Endothelial cell of umbilical vein (primary cell): ENCODE results near the gene RIC8B. TPM values are rescaled to one million over a fixed set of nuclear protein-coding genes. Genes with fewer than 3 reads are reported as not detected.

Experiments used
- BruUV-seq: library from RNA; stranded (reverse); fragments of 400-500 nt; replicated peaks from 2 replicates; lab custom pipeline; 2021; lab: Mats Ljungman, UMichigan
- CTCF ChIA-PET: fragments of 300-600, 350-600 bp; sonication (Branson Sonifier 250); formaldehyde crosslinking; loops from one replicate; lab custom pipeline; 2021; ENCODE audit warnings: antibody characterized with exemption, inconsistent platforms; lab: Charles Lee
- POLR2A ChIA-PET: fragments of 300-600, 350-600 bp; sonication (Branson Sonifier 250); formaldehyde crosslinking; loops from one replicate; lab custom pipeline; 2021; ENCODE audit warnings: antibody characterized with exemption, inconsistent platforms; lab: Charles Lee
- DNase-seq: peaks from one replicate; pipeline ENCODE4 v3.0.0-alpha.2; 2011; ENCODE audit warnings: low read depth, low spot score
- FAIRE-seq: peaks from 2 replicates; lab custom pipeline; 2011; peaks lifted over from hg19 to GRCh38; lab: Jason Lieb, UNC
- H2AFZ ChIP-seq: 2 replicates; pipeline ENCODE4 v1.6.0; 2012; ENCODE audit warnings: low read depth, low read length, control low read depth, inconsistent platforms
- H3K27ac ChIP-seq: 2 replicates; pipeline ENCODE4 v1.5.1; 2011; ENCODE audit warnings: low read depth, mild to moderate bottlenecking, control low read depth, low read length, moderate library complexity; ENCODE audit not compliant: insufficient read depth
- H3K27me3 ChIP-seq, 2 experiments: 2 replicates each; pipeline versions ENCODE4 v1.6.0 to v1.6.1; 2011; ENCODE audit warnings: low read length in 2 of 2, mixed read lengths in 1 of 2; ENCODE audit not compliant: control insufficient read depth in 2 of 2, insufficient read depth in 2 of 2
- H3K36me3 ChIP-seq, 2 experiments: 2 replicates in 1 of 2; 3 replicates in 1 of 2; pipeline ENCODE4 v1.5.1; 2011; ENCODE audit warnings: low read length in 2 of 2, mild to moderate bottlenecking in 1 of 2, moderate library complexity in 1 of 2; ENCODE audit not compliant: control insufficient read depth in 2 of 2, insufficient read depth in 2 of 2; ENCODE audit errors: extremely low read depth in 1 of 2
- H3K4me1 ChIP-seq: 3 replicates; pipeline ENCODE4 v1.5.1; 2011; ENCODE audit warnings: mild to moderate bottlenecking, low read length; ENCODE audit not compliant: control insufficient read depth, insufficient read depth; ENCODE audit errors: extremely low read depth
- H3K4me2 ChIP-seq: 2 replicates; pipeline ENCODE4 v1.6.1; 2011; ENCODE audit warnings: low read length, control low read depth, mixed read lengths; ENCODE audit not compliant: insufficient read depth
- H3K4me3 ChIP-seq, 3 experiments: fragments of 200-600 bp in 1 of 3; sonication (generic), shearing (Covaris generic) in 1 of 3; replicated peaks in 1 of 3; 2 replicates each; pipeline ENCODE4 v1.5.1; 2011 to 2016; ENCODE audit warnings: control low read depth in 3 of 3, low read length in 3 of 3, mild to moderate bottlenecking in 2 of 3, inconsistent platforms in 1 of 3, low read depth in 1 of 3, moderate library complexity in 1 of 3; ENCODE audit not compliant: insufficient read depth in 1 of 3
- H3K79me2 ChIP-seq: 2 replicates; pipeline ENCODE4 v1.6.0; 2012; ENCODE audit warnings: low read length, inconsistent platforms; ENCODE audit not compliant: control insufficient read depth, insufficient read depth
- H3K9ac ChIP-seq: replicated peaks from 2 replicates; pipeline ENCODE3; 2011; ENCODE audit warnings: low read length, control low read depth; ENCODE audit not compliant: insufficient read depth; ENCODE audit errors: extremely low read depth
- H3K9me1 ChIP-seq: replicated peaks from 3 replicates; pipeline ENCODE4 v1.6.0; 2011; ENCODE audit warnings: mild to moderate bottlenecking, low read length; ENCODE audit not compliant: control insufficient read depth, insufficient read depth; ENCODE audit errors: extremely low read depth
- H3K9me3 ChIP-seq: replicated peaks from 2 replicates; pipeline ENCODE4 v1.5.1; 2012; ENCODE audit warnings: low read length, inconsistent platforms; ENCODE audit not compliant: control insufficient read depth, insufficient read depth
- H4K20me1 ChIP-seq: replicated peaks from 2 replicates; pipeline ENCODE3; 2011; ENCODE audit warnings: mild to moderate bottlenecking, low read length; ENCODE audit not compliant: control insufficient read depth, insufficient read depth; ENCODE audit errors: extremely low read depth
- EZH2 ChIP-seq: IDR thresholded peaks from 2 replicates; pipeline ENCODE4 v1.6.1; 2012; ENCODE audit warnings: borderline replicate concordance, low read depth, mild to moderate bottlenecking, moderate library complexity, low read length, inconsistent platforms; ENCODE audit not compliant: severe bottlenecking
- FOS ChIP-seq: IDR thresholded peaks from 2 replicates; pipeline ENCODE4 v1.6.1; 2011; ENCODE audit warnings: mild to moderate bottlenecking, low read length, moderate library complexity, borderline replicate concordance; ENCODE audit not compliant: insufficient read depth
- GATA2 ChIP-seq: IDR thresholded peaks from 2 replicates; pipeline ENCODE4 v1.7.0; 2011; ENCODE audit warnings: low read depth, mild to moderate bottlenecking, moderate library complexity, mixed read lengths, low read length; ENCODE audit not compliant: insufficient read length, insufficient read depth
- JUN ChIP-seq: IDR thresholded peaks from 2 replicates; pipeline ENCODE4 v1.6.1; 2011; ENCODE audit warnings: borderline replicate concordance, low read depth; ENCODE audit not compliant: insufficient read length, insufficient read depth
- MYC ChIP-seq: IDR thresholded peaks from one replicate; pipeline ENCODE4 v1.6.1; 2011; ENCODE audit warnings: mild to moderate bottlenecking, low read depth, low read length
- POLR2A ChIP-seq: IDR thresholded peaks from 2 replicates; pipeline ENCODE4 v1.6.1; 2012; ENCODE audit warnings: low read depth, mild to moderate bottlenecking, control low read depth, low read length
- POLR2AphosphoS5 ChIP-seq: IDR thresholded peaks from 2 replicates; pipeline ENCODE4 v1.6.1; 2012; ENCODE audit warnings: low read depth, mild to moderate bottlenecking, control low read depth, low read length, moderate library complexity; ENCODE audit not compliant: insufficient read depth
- dilution Hi-C: fragments of 300-500 bp; cut with MboI; formaldehyde crosslinking; loops from one replicate; pipeline ENCODE4 v1.15.0; 2019; ENCODE audit warnings: low sequenced_read_pairs; ENCODE audit not compliant: extremely low pct_ligation_motif_present
- intact Hi-C: fragments of 100-400 bp; cut with micrococcal nuclease; formaldehyde crosslinking; loops from one replicate; pipeline ENCODE4 v1.10.0; 2022
- polyA plus RNA-seq, 4 experiments: library from polyadenylated mRNA; depleted of rRNA in 3 of 4; stranded (reverse) in 3 of 4; unstranded in 1 of 4; fragments of >200 nt; gene quantifications; 2 replicates each; pipeline versions ENCODE4 v1.2.1 to v1.2.3, GENCODE V29; 2011 to 2012; ENCODE audit warnings: missing spikeins in 1 of 4
- total RNA-seq: library from RNA; stranded (reverse); gene quantifications from 2 replicates; pipeline ENCODE4 v1.2.3, GENCODE V29; 2021
- TF ChIP-seq, protein P1 (sequence below): IDR thresholded peaks from 2 replicates; pipeline ENCODE4 v1.6.1; 2011; ENCODE audit not compliant: insufficient read depth, insufficient read length
- TF ChIP-seq, protein P2 (sequence below), 2 donors: IDR thresholded peaks; 1 replicate in 1 of 2; 2 replicates in 1 of 2; pipeline ENCODE4 v1.5.1; 2011; ENCODE audit warnings: low read length in 2 of 2, mild to moderate bottlenecking in 2 of 2, moderate library complexity in 2 of 2, control low read depth in 1 of 2, inconsistent platforms in 1 of 2, low read depth in 1 of 2; ENCODE audit not compliant: insufficient read depth in 1 of 2; ENCODE audit errors: extremely low read depth in 1 of 2

Gene RIC8B
- total and polyA plus RNA-seq, 2 donors (not counting 3 experiments of a cell fraction or from before 2014, with no cell fraction given): 4.1 to 13.7 TPM

DNA sequence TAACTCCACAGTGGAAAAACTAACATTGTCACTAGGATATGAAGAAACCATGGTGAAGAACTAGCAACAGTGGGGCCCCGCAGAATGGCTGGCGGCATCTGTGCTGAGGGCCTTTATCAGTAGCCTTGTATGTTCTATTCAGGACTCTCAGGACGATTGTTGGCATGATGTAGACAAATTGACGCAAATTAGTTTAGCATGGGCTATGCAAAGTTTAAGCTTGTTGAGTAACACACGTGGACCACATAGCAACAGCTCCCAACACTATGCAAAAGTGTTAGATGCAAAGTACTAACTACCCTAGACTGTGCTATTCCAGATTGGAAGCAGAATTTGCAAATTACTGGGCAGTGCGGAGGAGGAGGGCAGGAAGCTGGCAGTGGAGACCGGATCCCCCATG lies 143.0 kb downstream of the RIC8B start:
- POLR2A ChIA-PET: no interaction called here
- peaks cover 5 to 7% of the 10 kb centered on the region in 2 experiments for H3K27me3 ChIP-seq
- peak overlapping the region; percentile 16 for H3K4me2 ChIP-seq
- intact Hi-C loops (loop anchor here (5.0 to 10.0 kb wide), 2 partner anchors 75 to 333 kb away; partner anchors contain the start of gene RFX4), dilution Hi-C loops (no loop called here)
- H3K27ac ChIP-seq: no peak overlapping the region
- DNase-seq: peak; percentile 39
- H3K36me3 ChIP-seq: no peaks in the 10 kb centered on the region
- H3K4me1 ChIP-seq: peaks cover 13% of the 10 kb centered on the region
- no peak overlapping the region for H3K4me3 ChIP-seq
- TF ChIP-seq FOS: no peak
- no peak for TF ChIP-seq POLR2AphosphoS5
- TF ChIP-seq MYC: no peak
- TF ChIP-seq, protein P1, sequence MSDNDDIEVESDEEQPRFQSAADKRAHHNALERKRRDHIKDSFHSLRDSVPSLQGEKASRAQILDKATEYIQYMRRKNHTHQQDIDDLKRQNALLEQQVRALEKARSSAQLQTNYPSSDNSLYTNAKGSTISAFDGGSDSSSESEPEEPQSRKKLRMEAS: no peak
- TF ChIP-seq, protein P2, sequence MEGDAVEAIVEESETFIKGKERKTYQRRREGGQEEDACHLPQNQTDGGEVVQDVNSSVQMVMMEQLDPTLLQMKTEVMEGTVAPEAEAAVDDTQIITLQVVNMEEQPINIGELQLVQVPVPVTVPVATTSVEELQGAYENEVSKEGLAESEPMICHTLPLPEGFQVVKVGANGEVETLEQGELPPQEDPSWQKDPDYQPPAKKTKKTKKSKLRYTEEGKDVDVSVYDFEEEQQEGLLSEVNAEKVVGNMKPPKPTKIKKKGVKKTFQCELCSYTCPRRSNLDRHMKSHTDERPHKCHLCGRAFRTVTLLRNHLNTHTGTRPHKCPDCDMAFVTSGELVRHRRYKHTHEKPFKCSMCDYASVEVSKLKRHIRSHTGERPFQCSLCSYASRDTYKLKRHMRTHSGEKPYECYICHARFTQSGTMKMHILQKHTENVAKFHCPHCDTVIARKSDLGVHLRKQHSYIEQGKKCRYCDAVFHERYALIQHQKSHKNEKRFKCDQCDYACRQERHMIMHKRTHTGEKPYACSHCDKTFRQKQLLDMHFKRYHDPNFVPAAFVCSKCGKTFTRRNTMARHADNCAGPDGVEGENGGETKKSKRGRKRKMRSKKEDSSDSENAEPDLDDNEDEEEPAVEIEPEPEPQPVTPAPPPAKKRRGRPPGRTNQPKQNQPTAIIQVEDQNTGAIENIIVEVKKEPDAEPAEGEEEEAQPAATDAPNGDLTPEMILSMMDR (IDR thresholded peaks at IDR 0.05; ENCODE audit: extremely low read depth in 1 of 2, insufficient read depth in 1 of 2, low read depth in 1 of 2, low read length in 2 of 2): no peak
- TF ChIP-seq EZH2: no peak
- no peak for TF ChIP-seq POLR2A
- no peak for TF ChIP-seq GATA2
- no peak for TF ChIP-seq JUN
- no TSS peak for BruUV-seq
- H3K79me2 ChIP-seq: no peaks in the 10 kb centered on the region
- CTCF ChIA-PET: interaction anchor here (1.9 to 3.9 kb wide), 4 partner anchors 10 to 560 kb away, joined by 7 to 111 read pairs (median 22); partner anchors contain the start of gene POLR3B
- H3K9me1 ChIP-seq: no peaks in the 10 kb centered on the region
- no peaks in the 10 kb centered on the region for H4K20me1 ChIP-seq
- no peak overlapping the region for H3K9ac ChIP-seq
- FAIRE-seq: no peak
- peak overlapping the region; percentile 17 for H2AFZ ChIP-seq
- H3K9me3 ChIP-seq: no peaks in the 10 kb centered on the region
